ENCODE results near the gene KRT38.
"Not testable (repeated sequence)": the region's sequence is repeated elsewhere in the genome, so short reads cannot be mapped to it uniquely, and the experiment has no call there.

KRT38 gene

DNA sequence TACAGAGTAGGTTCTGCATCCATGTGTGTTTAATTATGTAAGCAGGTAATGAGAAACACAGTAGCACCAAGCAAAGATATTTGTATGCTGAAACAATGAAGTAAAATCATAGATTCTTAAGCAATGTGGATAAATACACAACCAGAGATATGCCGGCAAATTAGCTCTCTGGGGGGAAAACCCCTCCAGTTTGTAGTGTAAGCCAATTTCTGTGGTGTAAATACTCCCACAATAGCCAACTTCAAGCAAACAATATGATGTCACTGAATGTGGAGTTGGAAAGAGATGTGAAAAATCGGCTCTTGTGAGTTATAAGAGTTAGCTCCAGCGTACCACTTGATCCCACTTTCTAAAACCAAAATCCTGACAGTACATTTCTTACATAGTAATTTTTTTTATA is 3.9 kb upstream of the KRT38 start:
- H3K4me1 ChIP-seq (ENCODE audit: control insufficient read depth in 2 of 2, insufficient read depth in 2 of 2, low read length in 2 of 2), result no peaks in the 10 kb centered on the region
- H3K36me3 ChIP-seq (ENCODE audit: control insufficient read depth in 2 of 2, insufficient read depth in 2 of 2, low read length in 2 of 2), result no peaks in the 10 kb centered on the region
- peaks cover 0 to 8% of the 10 kb centered on the region in 2 donors for H3K27me3 ChIP-seq (ENCODE audit: control insufficient read depth in 2 of 2, insufficient read depth in 2 of 2, low read length in 2 of 2)
- no peak overlapping the region for H3K27ac ChIP-seq (ENCODE audit: low read depth in 2 of 2, low read length in 2 of 2)
- no peak overlapping the region for H3K4me3 ChIP-seq (ENCODE audit: low read length in 2 of 2)
- no peak overlapping the region for H3K9ac ChIP-seq (ENCODE audit: low read depth in 1 of 2, low read length in 2 of 2)
- H3K9me3 ChIP-seq (ENCODE audit: control insufficient read depth in 2 of 2, low read length in 2 of 2), result no peaks in the 10 kb centered on the region

GRCh38 chr17:41444186-41444585 is 3.4 kb upstream of the KRT38 start:
- H3K36me3 ChIP-seq (ENCODE audit: control insufficient read depth in 2 of 2, insufficient read depth in 2 of 2, low read length in 2 of 2), result no peaks in the 10 kb centered on the region
- no peak overlapping the region for H3K27ac ChIP-seq (ENCODE audit: low read depth in 2 of 2, low read length in 2 of 2)
- no peaks in the 10 kb centered on the region for H3K9me3 ChIP-seq (ENCODE audit: control insufficient read depth in 2 of 2, low read length in 2 of 2)
- no peaks in the 10 kb centered on the region for H3K4me1 ChIP-seq (ENCODE audit: control insufficient read depth in 2 of 2, insufficient read depth in 2 of 2, low read length in 2 of 2)
- peaks cover 0 to 8% of the 10 kb centered on the region in 2 donors for H3K27me3 ChIP-seq (ENCODE audit: control insufficient read depth in 2 of 2, insufficient read depth in 2 of 2, low read length in 2 of 2)
- no peak overlapping the region for H3K4me3 ChIP-seq (ENCODE audit: low read length in 2 of 2)
- H3K9ac ChIP-seq (ENCODE audit: low read depth in 1 of 2, low read length in 2 of 2), result no peak overlapping the region

GRCh38 chr17:41442739-41443138 is 2.0 kb upstream of the KRT38 start:
- no peak overlapping the region for H3K27ac ChIP-seq (ENCODE audit: low read depth in 2 of 2, low read length in 2 of 2)
- peaks cover 0 to 7% of the 10 kb centered on the region in 2 donors for H3K27me3 ChIP-seq (ENCODE audit: control insufficient read depth in 2 of 2, insufficient read depth in 2 of 2, low read length in 2 of 2)

DNA sequence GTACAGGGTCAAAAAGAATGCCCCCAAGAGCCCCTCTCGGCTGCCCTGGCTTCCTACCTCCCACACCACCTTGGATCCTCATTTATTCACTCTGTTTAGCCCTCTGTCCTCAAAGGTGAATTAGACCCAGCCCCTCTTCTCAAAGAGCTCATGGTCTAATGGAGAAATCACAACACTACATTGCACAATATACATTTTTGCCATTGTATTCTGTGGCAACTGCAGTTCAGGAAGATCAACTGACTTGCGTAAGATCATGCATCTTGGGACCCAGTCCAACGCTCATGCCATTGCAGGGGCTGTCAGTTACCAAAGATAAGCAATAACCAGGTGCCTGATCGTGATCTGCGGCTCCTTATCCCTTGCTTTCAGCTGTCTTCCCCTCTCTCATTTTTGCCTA is 1.4 kb downstream of the KRT38 start:
- Histone ChIP-seq H3K27ac (ENCODE audit: low read depth in 2 of 2, low read length in 2 of 2) (no peak overlapping the region), H3K4me1 (ENCODE audit: control insufficient read depth in 2 of 2, insufficient read depth in 2 of 2, low read length in 2 of 2) (no peaks in the 10 kb centered on the region), H3K4me3 (ENCODE audit: low read length in 2 of 2) (no peak overlapping the region), H3K9ac (ENCODE audit: low read depth in 1 of 2, low read length in 2 of 2) (no peak overlapping the region), H3K9me3 (ENCODE audit: control insufficient read depth in 2 of 2, low read length in 2 of 2) (no peaks in the 10 kb centered on the region), H3K27me3 (ENCODE audit: control insufficient read depth in 2 of 2, insufficient read depth in 2 of 2, low read length in 2 of 2) (peaks cover 0 to 4% of the 10 kb centered on the region in 2 donors), H3K36me3 (ENCODE audit: control insufficient read depth in 2 of 2, insufficient read depth in 2 of 2, low read length in 2 of 2) (no peaks in the 10 kb centered on the region)

More at GRCh38 chr17:41442739-41443138, 2.0 kb upstream of the KRT38 start:
- Histone ChIP-seq H3K36me3 (ENCODE audit: control insufficient read depth in 2 of 2, insufficient read depth in 2 of 2, low read length in 2 of 2) (no peaks in the 10 kb centered on the region), H3K9ac (ENCODE audit: low read depth in 1 of 2, low read length in 2 of 2) (no peak overlapping the region), H3K4me3 (ENCODE audit: low read length in 2 of 2) (no peak overlapping the region), H3K4me1 (ENCODE audit: control insufficient read depth in 2 of 2, insufficient read depth in 2 of 2, low read length in 2 of 2) (no peaks in the 10 kb centered on the region), H3K9me3 (ENCODE audit: control insufficient read depth in 2 of 2, low read length in 2 of 2) (no peaks in the 10 kb centered on the region)

GRCh38 chr17:41437769-41438168 is 3.0 kb downstream of the KRT38 start:
- Histone ChIP-seq H3K27ac (ENCODE audit: low read depth in 2 of 2, low read length in 2 of 2) (no peak overlapping the region), H3K4me3 (ENCODE audit: low read length in 2 of 2) (no peak overlapping the region), H3K9ac (ENCODE audit: low read depth in 1 of 2, low read length in 2 of 2) (no peak overlapping the region), H3K4me1 (ENCODE audit: control insufficient read depth in 2 of 2, insufficient read depth in 2 of 2, low read length in 2 of 2) (no peaks in the 10 kb centered on the region), H3K36me3 (ENCODE audit: control insufficient read depth in 2 of 2, insufficient read depth in 2 of 2, low read length in 2 of 2) (no peaks in the 10 kb centered on the region), H3K27me3 (ENCODE audit: control insufficient read depth in 2 of 2, insufficient read depth in 2 of 2, low read length in 2 of 2) (no peaks in the 10 kb centered on the region), H3K9me3 (ENCODE audit: control insufficient read depth in 2 of 2, low read length in 2 of 2) (no peaks in the 10 kb centered on the region)

- no peaks in the 10 kb centered on the region for H3K36me3 ChIP-seq (ENCODE audit: control insufficient read depth in 2 of 2, insufficient read depth in 2 of 2, low read length in 2 of 2)
- H3K27me3 ChIP-seq (ENCODE audit: control insufficient read depth in 2 of 2, insufficient read depth in 2 of 2, low read length in 2 of 2), result no peaks in the 10 kb centered on the region
- H3K4me1 ChIP-seq (ENCODE audit: control insufficient read depth in 2 of 2, insufficient read depth in 2 of 2, low read length in 2 of 2), result no peaks in the 10 kb centered on the region
- H3K9me3 ChIP-seq (ENCODE audit: control insufficient read depth in 2 of 2, low read length in 2 of 2), result no peaks in the 10 kb centered on the region
- no peak overlapping the region for H3K4me3 ChIP-seq (ENCODE audit: low read length in 2 of 2)
- H3K27ac ChIP-seq (ENCODE audit: low read depth in 2 of 2, low read length in 2 of 2), result no peak overlapping the region
- no peak overlapping the region for H3K9ac ChIP-seq (ENCODE audit: low read depth in 1 of 2, low read length in 2 of 2)
These were observed 3.5 kb downstream of the KRT38 start for GRCh38 chr17:41437254-41437653.

GRCh38 chr17:41434415-41434814 is 6.4 kb downstream of the KRT38 start:
- Histone ChIP-seq H3K27ac (ENCODE audit: low read depth in 2 of 2, low read length in 2 of 2) (no peak overlapping the region), H3K4me1 (ENCODE audit: control insufficient read depth in 2 of 2, insufficient read depth in 2 of 2, low read length in 2 of 2) (no peaks in the 10 kb centered on the region), H3K27me3 (ENCODE audit: control insufficient read depth in 2 of 2, insufficient read depth in 2 of 2, low read length in 2 of 2) (no peaks in the 10 kb centered on the region), H3K9me3 (ENCODE audit: control insufficient read depth in 2 of 2, low read length in 2 of 2) (no peaks in the 10 kb centered on the region), H3K36me3 (ENCODE audit: control insufficient read depth in 2 of 2, insufficient read depth in 2 of 2, low read length in 2 of 2) (no peaks in the 10 kb centered on the region), H3K4me3 (ENCODE audit: low read length in 2 of 2) (no peak overlapping the region), H3K9ac (ENCODE audit: low read depth in 1 of 2, low read length in 2 of 2) (no peak overlapping the region)

DNA sequence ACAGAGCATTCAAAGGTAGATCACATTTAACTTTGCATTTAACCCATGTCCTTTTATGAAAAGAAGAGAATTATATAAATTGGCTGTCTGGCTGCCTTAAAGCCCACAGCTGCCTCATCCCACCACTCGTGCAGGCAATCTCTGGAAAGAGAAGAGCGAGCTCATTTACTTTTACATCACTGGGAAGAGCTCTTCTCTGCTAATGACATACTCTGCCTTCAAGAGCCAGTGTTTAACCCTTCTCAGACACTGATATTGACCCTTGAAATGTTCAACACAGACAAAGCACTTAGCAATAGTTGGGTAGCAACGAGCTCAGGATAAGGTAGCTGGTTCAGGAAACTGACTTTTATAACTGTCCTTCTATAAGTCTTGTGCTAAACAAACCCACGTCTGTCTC is 6.8 kb downstream of the KRT38 start:
- Histone ChIP-seq H3K27ac (ENCODE audit: low read depth in 2 of 2, low read length in 2 of 2) (no peak overlapping the region), H3K9ac (ENCODE audit: low read depth in 1 of 2, low read length in 2 of 2) (no peak overlapping the region), H3K36me3 (ENCODE audit: control insufficient read depth in 2 of 2, insufficient read depth in 2 of 2, low read length in 2 of 2) (no peaks in the 10 kb centered on the region), H3K4me3 (ENCODE audit: low read length in 2 of 2) (no peak overlapping the region), H3K9me3 (ENCODE audit: control insufficient read depth in 2 of 2, low read length in 2 of 2) (no peaks in the 10 kb centered on the region), H3K27me3 (ENCODE audit: control insufficient read depth in 2 of 2, insufficient read depth in 2 of 2, low read length in 2 of 2) (no peaks in the 10 kb centered on the region), H3K4me1 (ENCODE audit: control insufficient read depth in 2 of 2, insufficient read depth in 2 of 2, low read length in 2 of 2) (no peaks in the 10 kb centered on the region)

GRCh38 chr17:41433586-41433985 is 7.2 kb downstream of the KRT38 start:
- H3K4me3 ChIP-seq (ENCODE audit: low read length in 2 of 2), result no peak overlapping the region
- H3K27ac ChIP-seq (ENCODE audit: low read depth in 2 of 2, low read length in 2 of 2), result no peak overlapping the region
- no peaks in the 10 kb centered on the region for H3K4me1 ChIP-seq (ENCODE audit: control insufficient read depth in 2 of 2, insufficient read depth in 2 of 2, low read length in 2 of 2)
- no peaks in the 10 kb centered on the region for H3K27me3 ChIP-seq (ENCODE audit: control insufficient read depth in 2 of 2, insufficient read depth in 2 of 2, low read length in 2 of 2)
- no peak overlapping the region for H3K9ac ChIP-seq (ENCODE audit: low read depth in 1 of 2, low read length in 2 of 2)
- H3K9me3 ChIP-seq (ENCODE audit: control insufficient read depth in 2 of 2, low read length in 2 of 2), result no peaks in the 10 kb centered on the region
- H3K36me3 ChIP-seq (ENCODE audit: control insufficient read depth in 2 of 2, insufficient read depth in 2 of 2, low read length in 2 of 2), result no peaks in the 10 kb centered on the region

DNA sequence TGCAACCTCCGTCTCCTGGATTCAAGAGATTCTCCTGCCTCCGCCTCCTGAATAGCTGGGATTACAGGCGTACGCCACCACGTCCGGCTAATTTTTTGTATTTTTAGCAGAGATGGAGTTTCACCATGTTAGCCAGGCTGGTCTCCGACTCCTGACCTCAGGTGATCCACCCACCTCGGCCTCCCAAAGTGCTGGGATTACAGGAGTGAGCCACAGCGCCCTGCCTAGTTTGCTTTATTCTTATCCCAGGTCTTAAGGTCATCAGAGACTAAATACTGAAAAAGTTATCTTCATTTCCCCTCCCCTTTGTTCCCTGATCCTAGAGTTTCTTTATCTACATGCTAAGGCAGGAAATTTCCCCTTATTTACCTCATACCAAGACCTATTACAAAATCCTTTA is 10.4 kb downstream of the KRT38 start:
- not testable (repeated sequence) for H3K27me3 ChIP-seq (ENCODE audit: control insufficient read depth in 2 of 2, insufficient read depth in 2 of 2, low read length in 2 of 2)

GRCh38 chr17:41429667-41430066 is 11.1 kb downstream of the KRT38 start:
- Histone ChIP-seq H3K9me3 (ENCODE audit: control insufficient read depth in 2 of 2, low read length in 2 of 2) (no peaks in the 10 kb centered on the region), H3K36me3 (ENCODE audit: control insufficient read depth in 2 of 2, insufficient read depth in 2 of 2, low read length in 2 of 2) (no peaks in the 10 kb centered on the region), H3K27ac (ENCODE audit: low read depth in 2 of 2, low read length in 2 of 2) (no peak overlapping the region), H3K27me3 (ENCODE audit: control insufficient read depth in 2 of 2, insufficient read depth in 2 of 2, low read length in 2 of 2) (no peaks in the 10 kb centered on the region), H3K4me3 (ENCODE audit: low read length in 2 of 2) (no peak overlapping the region), H3K9ac (ENCODE audit: low read depth in 1 of 2, low read length in 2 of 2) (no peak overlapping the region), H3K4me1 (ENCODE audit: control insufficient read depth in 2 of 2, insufficient read depth in 2 of 2, low read length in 2 of 2) (no peaks in the 10 kb centered on the region)

More for the DNA sequence above, 10.4 kb downstream of the KRT38 start:
- not testable (repeated sequence) for H3K9ac ChIP-seq (ENCODE audit: low read depth in 1 of 2, low read length in 2 of 2); H3K4me3 ChIP-seq (ENCODE audit: low read length in 2 of 2); H3K9me3 ChIP-seq (ENCODE audit: control insufficient read depth in 2 of 2, low read length in 2 of 2); H3K4me1 ChIP-seq (ENCODE audit: control insufficient read depth in 2 of 2, insufficient read depth in 2 of 2, low read length in 2 of 2); H3K27ac ChIP-seq (ENCODE audit: low read depth in 2 of 2, low read length in 2 of 2); H3K36me3 ChIP-seq (ENCODE audit: control insufficient read depth in 2 of 2, insufficient read depth in 2 of 2, low read length in 2 of 2)

Data from mucosa of rectum (tissue), 2 donors.